GM12878 (cell line): Measurements from ENCODE around the gene COL18A1.

Experiments used
- CHD1 ChIP-seq: IDR thresholded peaks from 2 replicates; pipeline ENCODE4 v1.6.1; 2012; ENCODE audit warnings: low read depth, low read length, improper control_type of control experiment
- DPF2 ChIP-seq: fragments of 450-650 bp; IDR thresholded peaks from 2 replicates; pipeline ENCODE4 v1.6.1; 2017; ENCODE audit warnings: mild to moderate bottlenecking
- POLR2A ChIP-seq: IDR thresholded peaks from 2 replicates; pipeline ENCODE4 v1.6.1; 2011; ENCODE audit warnings: low read depth, mild to moderate bottlenecking, low read length
- RAD51 ChIP-seq: fragments of 450-650 bp; IDR thresholded peaks from 2 replicates; pipeline ENCODE4 v1.6.1; 2016; ENCODE audit warnings: moderate library complexity, mild to moderate bottlenecking, inconsistent platforms
- TF ChIP-seq, protein P1 (sequence below): IDR thresholded peaks from 2 replicates; pipeline ENCODE4 v1.6.1; 2012; ENCODE audit warnings: low read depth, low read length, improper control_type of control experiment

DNA sequence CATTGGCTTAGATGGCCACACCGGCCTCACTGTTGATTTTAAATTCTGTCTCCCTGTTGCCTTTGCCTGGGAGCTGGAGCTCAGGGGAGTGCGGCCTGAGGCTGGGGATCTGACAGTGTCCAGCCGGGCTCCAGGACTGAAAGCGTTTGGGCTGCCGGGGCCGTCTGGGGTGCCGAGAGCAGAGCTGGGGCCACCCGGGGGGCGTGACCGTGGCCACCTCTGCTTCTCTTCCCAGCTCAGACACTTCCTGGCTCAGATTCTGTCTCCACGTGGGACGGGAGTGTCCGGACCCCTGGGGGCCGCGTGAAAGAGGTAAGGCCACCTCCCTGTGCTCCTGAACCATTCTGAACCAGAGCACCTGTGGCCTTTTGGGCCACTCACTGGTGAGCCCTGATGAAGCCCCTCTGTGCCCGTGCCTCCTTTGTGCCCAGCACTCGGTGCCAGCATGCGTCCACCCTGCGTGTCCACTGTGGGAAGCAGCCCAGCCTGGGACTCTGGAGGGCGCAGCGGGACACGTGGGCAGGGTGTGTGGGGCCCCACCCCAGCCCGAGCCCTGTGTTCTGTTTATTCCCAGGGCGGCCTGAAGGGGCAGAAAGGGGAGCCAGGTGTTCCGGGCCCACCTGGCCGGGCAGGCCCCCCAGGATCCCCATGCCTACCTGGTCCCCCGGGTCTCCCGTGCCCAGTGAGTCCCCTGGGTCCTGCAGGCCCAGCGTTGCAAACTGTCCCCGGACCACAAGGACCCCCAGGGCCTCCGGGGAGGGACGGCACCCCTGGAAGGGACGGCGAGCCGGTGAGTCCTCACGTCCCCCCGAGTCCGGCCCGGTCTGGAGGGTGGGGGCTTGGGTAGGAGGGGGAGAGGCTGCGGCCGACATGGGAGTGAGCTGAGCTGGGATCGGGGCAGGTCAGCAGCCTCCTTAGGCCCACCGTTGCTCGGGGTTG, 72.5 kb downstream of the COL18A1 start:
- TF ChIP-seq CHD1 (no peak), DPF2 (no peak), RAD51 (no peak), POLR2A (no peak)
- TF ChIP-seq, protein P1, sequence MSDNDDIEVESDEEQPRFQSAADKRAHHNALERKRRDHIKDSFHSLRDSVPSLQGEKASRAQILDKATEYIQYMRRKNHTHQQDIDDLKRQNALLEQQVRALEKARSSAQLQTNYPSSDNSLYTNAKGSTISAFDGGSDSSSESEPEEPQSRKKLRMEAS = no peak
